ENCODE measurements around the gene MDH1B.

- TF ChIP-seq CTCF (IDR thresholded peaks at IDR 0.05; ENCODE audit: extremely low read depth in 1 of 2, insufficient read depth in 1 of 2, low read depth in 1 of 2, low read length in 2 of 2) = no peak
- TF ChIP-seq JUN (IDR thresholded peaks at IDR 0.05; ENCODE audit: borderline replicate concordance, insufficient read depth, insufficient read length, low read depth) = no peak
- TF ChIP-seq EZH2 (IDR thresholded peaks at IDR 0.05; ENCODE audit: borderline replicate concordance, low read depth, low read length, severe bottlenecking) = no peak
- no peak for TF ChIP-seq POLR2A (IDR thresholded peaks at IDR 0.05; ENCODE audit: low read depth, low read length)
- TF ChIP-seq POLR2AphosphoS5 (IDR thresholded peaks at IDR 0.05; ENCODE audit: insufficient read depth, low read depth, low read length) = no peak
- TF ChIP-seq FOS (IDR thresholded peaks at IDR 0.05; ENCODE audit: borderline replicate concordance, insufficient read depth, low read length) = no peak
- TF ChIP-seq MAX (IDR thresholded peaks at IDR 0.05; ENCODE audit: insufficient read depth, insufficient read length) = no peak
- no peak for TF ChIP-seq MYC (IDR thresholded peaks at IDR 0.05; ENCODE audit: low read depth, low read length)
- no peak for TF ChIP-seq GATA2 (IDR thresholded peaks at IDR 0.05; ENCODE audit: insufficient read depth, insufficient read length, low read depth, low read length)
Observed at GRCh38 chr2:206764673-206765241, 371 bp downstream of the MDH1B start.
